ENCODE measurements around the gene DGUOK. TPM values are rescaled to one million over a fixed set of nuclear protein-coding genes. Genes with fewer than 3 reads are reported as not detected.

The DGUOK gene
- polyA plus RNA-seq, 1 donor from 2014 or later = 168 TPM

- no peaks in the 10 kb centered on the region for H3K27me3 ChIP-seq (ENCODE audit: insufficient read depth, low read depth, low read length)
- no peaks in the 10 kb centered on the region for H3K9me3 ChIP-seq (ENCODE audit: low read length)
- no peaks in the 10 kb centered on the region for H3K36me3 ChIP-seq (ENCODE audit: insufficient read depth, low read length)
- TF ChIP-seq EZH2 (IDR thresholded peaks at IDR 0.05; ENCODE audit: borderline replicate concordance, insufficient read depth, low read length, poor library complexity, severe bottlenecking) = no peak
- no peak for TF ChIP-seq SMC3 (conservative IDR thresholded peaks at IDR 0.05; ENCODE audit: poor library complexity)
- TF ChIP-seq MXI1 (conservative IDR thresholded peaks at IDR 0.05; ENCODE audit: poor library complexity, severe bottlenecking) = no peak
- no peak for TF ChIP-seq EP300 (conservative IDR thresholded peaks at IDR 0.05; ENCODE audit: poor library complexity, severe bottlenecking)
- TF ChIP-seq CTCF (IDR thresholded peaks at IDR 0.05; ENCODE audit: poor library complexity, severe bottlenecking) = no peak
- TF ChIP-seq TAF1 (IDR thresholded peaks at IDR 0.05; ENCODE audit: low read depth) = no peak
- TF ChIP-seq POLR2AphosphoS5 (IDR thresholded peaks at IDR 0.05) = no peak
- TF ChIP-seq REST (IDR thresholded peaks at IDR 0.05; ENCODE audit: borderline replicate concordance) = no peak
- TF ChIP-seq RAD21 (conservative IDR thresholded peaks at IDR 0.05) = no peak
- peaks cover 95% of the 10 kb centered on the region for H3K79me2 ChIP-seq (replicated peaks; ENCODE audit: insufficient read depth, low read length)
- peaks cover 3% of the 10 kb centered on the region for H3F3A ChIP-seq (ENCODE audit: insufficient read depth, low read length, poor library complexity, severe bottlenecking)
- H3K4me3 ChIP-seq (ENCODE audit: low read length) = no peak overlapping the region
- H3K9ac ChIP-seq (ENCODE audit: low read length) = no peak overlapping the region
- no peak overlapping the region for H3K27ac ChIP-seq (ENCODE audit: low read length)
- no peak overlapping the region for H2AFZ ChIP-seq (ENCODE audit: low read depth, low read length)
- H3K9me2 ChIP-seq (ENCODE audit: insufficient read depth, low read length) = no peaks in the 10 kb centered on the region
- no peaks in the 10 kb centered on the region for H4K20me1 ChIP-seq (ENCODE audit: insufficient read depth)
- no peak overlapping the region for H3K4me2 ChIP-seq (ENCODE audit: low read length)
Measured at GRCh38 chr2:73993778-73994177, 67.1 kb downstream of the DGUOK start.

- TF ChIP-seq POLR2AphosphoS5 (IDR thresholded peaks at IDR 0.05) = no peak
- TF ChIP-seq SMC3 (conservative IDR thresholded peaks at IDR 0.05; ENCODE audit: poor library complexity) = no peak
- TF ChIP-seq MXI1 (conservative IDR thresholded peaks at IDR 0.05; ENCODE audit: poor library complexity, severe bottlenecking) = no peak
- no peak for TF ChIP-seq TAF1 (IDR thresholded peaks at IDR 0.05; ENCODE audit: low read depth)
- no peak for TF ChIP-seq EP300 (conservative IDR thresholded peaks at IDR 0.05; ENCODE audit: poor library complexity, severe bottlenecking)
- no peak for TF ChIP-seq RAD21 (conservative IDR thresholded peaks at IDR 0.05)
- no peak for TF ChIP-seq REST (IDR thresholded peaks at IDR 0.05; ENCODE audit: borderline replicate concordance)
- TF ChIP-seq EZH2 (IDR thresholded peaks at IDR 0.05; ENCODE audit: borderline replicate concordance, insufficient read depth, low read length, poor library complexity, severe bottlenecking) = no peak
- no peak for TF ChIP-seq CTCF (IDR thresholded peaks at IDR 0.05; ENCODE audit: poor library complexity, severe bottlenecking)
- no peaks in the 10 kb centered on the region for H3K36me3 ChIP-seq (ENCODE audit: insufficient read depth, low read length)
- no peaks in the 10 kb centered on the region for H3K9me2 ChIP-seq (ENCODE audit: insufficient read depth, low read length)
- no peaks in the 10 kb centered on the region for H3K9me3 ChIP-seq (ENCODE audit: low read length)
- peaks cover 95% of the 10 kb centered on the region for H3K79me2 ChIP-seq (replicated peaks; ENCODE audit: insufficient read depth, low read length)
- H4K20me1 ChIP-seq (ENCODE audit: insufficient read depth) = no peaks in the 10 kb centered on the region
- H3K4me3 ChIP-seq (ENCODE audit: low read length) = no peak overlapping the region
- H3F3A ChIP-seq (ENCODE audit: insufficient read depth, low read length, poor library complexity, severe bottlenecking) = peaks cover 3% of the 10 kb centered on the region
- H3K27me3 ChIP-seq (ENCODE audit: insufficient read depth, low read depth, low read length) = no peaks in the 10 kb centered on the region
- H2AFZ ChIP-seq (ENCODE audit: low read depth, low read length) = no peak overlapping the region
- no peak overlapping the region for H3K27ac ChIP-seq (ENCODE audit: low read length)
- H3K9ac ChIP-seq (ENCODE audit: low read length) = no peak overlapping the region
- no peak overlapping the region for H3K4me2 ChIP-seq (ENCODE audit: low read length)
Measured at GRCh38 chr2:73994178-73994831, 67.6 kb downstream of the DGUOK start.

Measured in neural cell (in vitro differentiated cells).